T1000 (cell line): Measurements from ENCODE around the gene RECK.
"Not testable (repeated sequence)": the region's sequence is repeated elsewhere in the genome, so short reads cannot be mapped to it uniquely, and the experiment has no call there.

ENCODE experiments used
- DNase-seq: peaks from one replicate; lab custom pipeline; 2025; ENCODE audit warnings: mixed read lengths; lab: John Stamatoyannopoulos, UW

RECK gene

DNA sequence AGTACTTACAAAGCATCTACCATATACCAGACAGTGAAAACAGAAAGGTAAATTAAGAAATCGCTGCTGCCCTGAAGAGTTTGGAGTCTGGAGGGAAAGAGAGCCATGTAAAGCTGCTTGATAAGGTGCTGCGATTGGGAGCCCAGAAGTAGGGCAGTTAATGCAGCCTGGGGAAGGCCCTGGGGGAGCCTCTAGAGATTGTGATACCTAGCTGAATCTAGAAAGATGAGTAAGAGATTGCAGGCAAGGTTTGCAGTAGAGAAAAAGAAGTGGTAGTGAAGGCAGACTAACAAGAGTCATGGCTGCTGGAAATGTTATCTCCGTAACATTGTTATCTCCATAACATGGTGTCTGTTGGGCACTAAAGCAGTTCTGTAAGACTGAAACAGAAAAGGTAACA, 75.8 kb downstream of the RECK start:
- no peak for DNase-seq

GRCh38 chr9:36113999-36114398, 77.3 kb downstream of the RECK start:
- no peak for DNase-seq

- DNase-seq = no peak
These were observed 79.9 kb downstream of the RECK start for GRCh38 chr9:36116593-36116992.

DNA sequence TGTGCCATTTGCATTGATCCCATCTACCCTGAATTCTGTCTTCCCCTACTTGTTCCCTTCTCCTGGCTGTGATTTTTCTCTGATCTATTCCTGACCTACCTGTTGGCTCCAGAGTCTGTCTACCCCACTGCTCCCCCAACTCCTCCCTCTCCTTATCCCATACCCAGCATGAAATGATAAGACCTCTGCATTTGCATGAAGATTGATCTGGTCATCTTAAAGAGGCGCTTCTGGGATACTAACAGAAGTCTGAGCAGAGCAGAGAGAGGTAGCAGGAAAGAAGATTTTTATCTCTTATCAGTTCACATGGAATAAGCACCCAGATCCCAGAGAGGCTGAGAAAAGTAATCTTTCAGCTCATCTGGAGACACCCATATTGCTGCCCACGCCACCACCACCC, 81.5 kb downstream of the RECK start:
- no peak for DNase-seq

- DNase-seq = no peak
These were observed 82.0 kb downstream of the RECK start for GRCh38 chr9:36118706-36119105.

- no peak for DNase-seq
These were observed 82.8 kb downstream of the RECK start for GRCh38 chr9:36119476-36119875.

GRCh38 chr9:36120705-36121104, 84.0 kb downstream of the RECK start:
- DNase-seq = no peak

DNA sequence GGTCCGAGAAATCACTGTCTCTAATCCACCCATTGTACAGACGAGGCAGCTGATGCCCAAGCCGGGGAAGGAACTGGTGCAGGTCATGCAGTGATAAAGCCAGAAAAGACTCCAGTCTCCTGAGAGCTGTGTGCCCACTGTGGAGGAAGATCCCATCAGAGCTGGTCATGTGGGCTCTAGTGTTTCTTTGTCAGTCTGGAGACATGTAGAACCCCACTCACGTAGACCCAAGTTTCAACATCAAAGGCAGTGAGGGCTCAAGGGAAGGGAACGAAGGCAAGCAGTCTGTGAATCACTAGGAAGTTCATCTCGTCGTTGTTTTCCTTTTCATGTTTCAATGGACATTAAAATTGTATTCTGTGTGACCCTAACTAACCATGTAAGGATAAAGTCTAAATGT, 85.3 kb downstream of the RECK start:
- DNase-seq = no peak

DNA sequence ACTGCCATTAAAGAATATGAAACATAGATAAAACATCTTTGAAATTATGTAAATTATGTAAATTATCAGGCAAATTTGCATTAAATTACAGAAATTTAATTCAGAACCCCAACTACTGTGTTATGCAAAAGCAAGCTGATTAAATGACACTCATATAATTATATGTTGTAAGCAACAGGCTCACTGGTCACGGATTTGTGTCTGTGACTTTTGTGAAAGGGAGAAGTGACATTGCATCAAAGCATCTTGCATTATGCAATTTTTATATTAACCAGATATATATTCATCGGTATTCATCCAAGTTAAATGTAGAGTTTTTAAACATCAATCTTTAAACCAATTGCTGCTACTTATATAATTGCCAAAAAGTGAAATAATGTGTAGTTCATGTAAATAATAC, 86.8 kb downstream of the RECK start:
- no peak for DNase-seq

GRCh38 chr9:36125062-36125855, 88.5 kb downstream of the RECK start:
- DNase-seq = no peak

- no peak for DNase-seq
These were observed 89.5 kb downstream of the RECK start for GRCh38 chr9:36126016-36126730.

DNA sequence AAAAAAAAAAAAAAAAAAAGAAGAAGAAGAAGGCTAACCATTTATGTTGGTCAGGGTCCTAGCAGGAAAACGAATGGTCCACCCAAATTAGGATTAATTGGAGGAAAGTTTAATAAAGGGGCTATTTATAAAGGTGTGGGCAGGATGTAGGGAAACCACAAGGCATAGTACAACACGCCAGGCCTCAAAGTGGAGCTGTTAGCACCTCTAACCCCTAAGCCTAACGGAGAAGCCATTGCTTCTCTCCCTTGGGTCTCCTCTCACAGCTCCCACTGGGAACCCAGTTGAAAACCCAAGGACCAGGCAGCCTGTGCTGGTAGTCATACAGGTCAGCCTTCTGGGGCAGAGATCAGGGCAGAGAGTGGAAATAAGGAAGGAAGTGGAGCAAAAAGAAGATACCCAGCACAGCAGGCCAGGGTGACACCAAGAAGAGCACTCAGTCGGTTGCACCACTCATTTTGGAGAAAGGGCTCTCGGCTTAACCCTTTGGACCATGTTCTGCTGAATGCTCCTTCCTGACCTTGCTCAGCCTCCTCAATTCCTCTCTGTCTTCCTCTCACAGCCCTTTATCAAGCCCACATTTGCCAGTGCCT, 91.0 kb downstream of the RECK start:
- no peak for DNase-seq

GRCh38 chr9:36128349-36128748, 91.6 kb downstream of the RECK start:
- DNase-seq = no peak

GRCh38 chr9:36129139-36129538, 92.4 kb downstream of the RECK start:
- DNase-seq = no peak

- DNase-seq = not testable (repeated sequence)
These were observed 95.0 kb downstream of the RECK start for GRCh38 chr9:36131666-36132065.

DNA sequence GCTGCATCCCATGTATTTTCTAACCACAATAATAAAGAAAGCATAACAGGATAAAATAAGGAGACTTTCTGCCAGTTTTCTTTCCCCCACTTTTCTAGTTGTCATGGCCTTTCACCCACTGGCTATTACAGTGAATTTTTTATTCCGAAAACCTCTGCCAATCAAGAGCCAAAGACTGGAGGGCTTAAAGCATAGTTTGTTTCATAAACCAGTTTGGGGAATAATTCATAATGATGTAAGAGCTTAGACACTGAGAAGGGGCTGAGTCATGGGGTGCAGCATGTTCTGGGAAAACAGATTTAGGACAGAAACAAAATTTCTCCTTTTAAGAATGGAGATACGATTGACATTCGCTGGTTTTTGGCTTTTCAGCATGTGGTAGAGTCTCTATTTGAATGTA, 95.4 kb downstream of the RECK start:
- DNase-seq = no peak

- no peak for DNase-seq
These were observed 98.2 kb downstream of the RECK start for GRCh38 chr9:36134761-36135505.

- no peak for DNase-seq
These were observed 99.1 kb downstream of the RECK start for GRCh38 chr9:36135741-36136271.

- DNase-seq = peak; percentile 42
These were observed 99.7 kb downstream of the RECK start, which contains the start of gene GLIPR2 for GRCh38 chr9:36136272-36136893. Gene GLIPR2 (plus strand): TSS chr9:36136733. CDS start chr9:36136779, 46 bp downstream.

GRCh38 chr9:36136894-36137391, 100.2 kb downstream of the RECK start:
- no peak for DNase-seq

DNA sequence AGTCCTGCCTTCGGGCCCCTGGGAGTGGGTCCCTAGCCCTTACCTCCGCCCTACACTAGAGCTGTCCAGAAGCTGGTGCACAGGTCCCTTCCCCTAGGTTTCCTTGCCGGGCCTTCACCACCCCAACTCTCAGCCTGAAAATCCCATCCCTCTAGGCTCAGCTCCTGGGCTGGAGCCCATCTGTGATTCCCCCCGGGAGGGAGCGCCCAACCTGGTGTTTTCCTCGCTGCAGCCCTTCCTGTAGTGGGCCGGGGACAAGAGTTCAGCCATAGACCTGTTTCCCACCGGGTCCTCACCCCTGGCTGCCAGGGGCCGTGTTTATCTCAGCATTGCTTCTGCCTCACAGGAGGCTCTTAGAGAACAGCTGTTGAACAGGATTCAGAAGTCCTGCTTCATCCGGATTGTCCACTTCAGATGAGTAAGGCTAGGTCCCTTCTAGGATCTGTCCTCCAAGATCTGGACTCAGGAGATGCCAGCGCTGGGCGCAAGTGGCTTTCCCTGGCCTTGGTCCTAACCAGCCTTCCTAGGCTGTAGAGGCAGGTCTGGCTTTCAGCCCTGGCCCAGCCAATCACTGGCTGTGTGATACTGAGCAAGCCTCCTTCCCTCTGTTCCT, 100.8 kb downstream of the RECK start:
- DNase-seq = no peak
